Osteoblast (primary cell): ENCODE measurements around the gene RNF150. TPM values are rescaled to one million over a fixed set of nuclear protein-coding genes. Genes with fewer than 3 reads are reported as not detected.
"Not testable (repeated sequence)": the region's sequence is repeated elsewhere in the genome, so short reads cannot be mapped to it uniquely, and the experiment has no call there.

Experiments used
- DNase-seq: peaks from one replicate; pipeline ENCODE4 v3.0.0; 2011; ENCODE audit warnings: low spot score, mixed read lengths; ENCODE audit not compliant: insufficient read length; ENCODE audit errors: missing footprints
- H2AFZ ChIP-seq: 2 replicates; pipeline ENCODE4 v1.6.0; 2011; ENCODE audit warnings: mild to moderate bottlenecking, low read length
- H3K27ac ChIP-seq: 2 replicates; pipeline ENCODE4 v1.5.1; 2011; ENCODE audit warnings: mild to moderate bottlenecking, low read depth, low read length, moderate library complexity
- H3K27me3 ChIP-seq: 2 replicates; pipeline ENCODE4 v1.6.0; 2012; ENCODE audit warnings: mild to moderate bottlenecking, control low read depth, inconsistent platforms, low read length, moderate library complexity; ENCODE audit not compliant: insufficient read depth
- H3K36me3 ChIP-seq: 2 replicates; pipeline ENCODE4 v1.5.1; 2011; ENCODE audit warnings: mild to moderate bottlenecking, low read length, control low read depth, moderate library complexity; ENCODE audit not compliant: insufficient read depth
- H3K4me1 ChIP-seq: 2 replicates; pipeline ENCODE4 v1.5.1; 2011; ENCODE audit warnings: mild to moderate bottlenecking, low read length, control low read depth, moderate library complexity; ENCODE audit not compliant: insufficient read depth
- H3K4me2 ChIP-seq: 2 replicates; pipeline ENCODE4 v1.6.0; 2011; ENCODE audit warnings: mild to moderate bottlenecking, low read length; ENCODE audit not compliant: insufficient read depth
- H3K4me3 ChIP-seq: fragments of 200-600 bp; sonication (generic); 3 replicates; pipeline ENCODE4 v1.5.1; 2012; ENCODE audit warnings: mild to moderate bottlenecking, low read length, inconsistent platforms; ENCODE audit not compliant: insufficient read depth
- H3K79me2 ChIP-seq: 2 replicates; pipeline ENCODE4 v1.6.0; 2012; ENCODE audit warnings: mild to moderate bottlenecking, low read length, control low read depth, inconsistent platforms; ENCODE audit not compliant: insufficient read depth
- H3K9me3 ChIP-seq: 2 replicates; pipeline ENCODE4 v1.5.1; 2011; ENCODE audit warnings: low read depth, low read length, control low read depth
- H4K20me1 ChIP-seq: 2 replicates; pipeline ENCODE4 v1.6.0; 2012; ENCODE audit warnings: mild to moderate bottlenecking, low read length, control low read depth; ENCODE audit not compliant: insufficient read depth
- CTCF ChIP-seq: IDR thresholded peaks from 2 replicates; pipeline ENCODE4 v1.5.1; 2011; ENCODE audit warnings: mild to moderate bottlenecking, low read depth, low read length, moderate library complexity; ENCODE audit errors: extremely low read depth
- total RNA-seq: library from RNA; depleted of rRNA; stranded (reverse); fragments of >200 nt; gene quantifications from 2 replicates; pipeline ENCODE4 v1.2.3, GENCODE V29; 2012

Gene RNF150
- total RNA-seq, 1 donor = 13.4 TPM

DNA sequence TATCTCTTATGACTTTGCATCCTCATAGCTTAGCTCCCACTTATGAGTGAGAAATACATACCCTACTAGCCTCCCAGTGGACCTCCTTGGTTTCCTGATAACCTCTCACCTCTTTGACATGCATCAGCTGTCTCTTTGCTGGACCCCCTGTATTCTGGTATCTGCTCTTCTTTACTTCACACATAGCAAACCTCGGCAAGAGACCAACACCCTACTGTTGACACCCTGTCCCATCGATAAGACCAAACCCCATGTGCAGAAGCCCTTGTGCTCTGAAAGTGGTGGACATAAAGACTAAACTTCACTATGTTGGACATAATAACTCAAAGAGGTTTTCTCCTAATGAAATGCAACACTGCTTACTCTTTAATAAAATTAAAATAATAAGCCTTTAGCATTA is 75.7 kb downstream of the RNF150 start:
- no peak overlapping the region for H3K4me2 ChIP-seq
- no peak overlapping the region for H2AFZ ChIP-seq
- no peak overlapping the region for H3K4me3 ChIP-seq

DNA sequence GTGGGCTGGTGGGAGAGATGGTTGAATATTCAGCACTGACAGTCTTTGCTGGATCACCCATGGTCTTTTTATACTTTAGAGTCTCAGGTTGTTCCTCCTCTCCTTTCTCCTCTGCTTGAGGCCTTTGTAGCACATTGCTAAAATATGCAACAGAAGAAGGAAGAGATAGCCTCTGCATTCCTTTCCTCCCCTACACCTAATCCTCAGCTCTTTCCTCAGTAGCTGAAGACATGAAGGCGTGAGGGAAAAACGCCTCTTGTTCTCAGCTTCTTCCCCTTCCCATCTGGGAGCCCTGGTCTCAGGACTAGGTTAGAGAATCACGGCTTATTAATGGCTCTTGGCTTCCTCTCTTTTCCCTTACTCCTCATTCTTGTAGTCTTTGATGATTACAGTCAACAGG is 76.8 kb downstream of the RNF150 start:
- H3K27me3 ChIP-seq = no peaks in the 10 kb centered on the region
- H3K4me3 ChIP-seq = no peak overlapping the region
- H4K20me1 ChIP-seq = no peaks in the 10 kb centered on the region
- peaks cover 3% of the 10 kb centered on the region for H3K79me2 ChIP-seq
- peaks cover 16% of the 10 kb centered on the region for H3K4me1 ChIP-seq
- H3K9me3 ChIP-seq = no peaks in the 10 kb centered on the region
- H3K27ac ChIP-seq = no peak overlapping the region
- TF ChIP-seq CTCF = no peak
- H3K4me2 ChIP-seq = no peak overlapping the region
- no peak overlapping the region for H2AFZ ChIP-seq
- no peaks in the 10 kb centered on the region for H3K36me3 ChIP-seq
- no peak for DNase-seq

More for the DNA sequence above, 75.7 kb downstream of the RNF150 start:
- Histone ChIP-seq H3K27me3 (no peaks in the 10 kb centered on the region), H3K4me1 (peaks cover 16% of the 10 kb centered on the region), H3K79me2 (peaks cover 4% of the 10 kb centered on the region), H4K20me1 (no peaks in the 10 kb centered on the region), H3K9me3 (no peaks in the 10 kb centered on the region), H3K36me3 (no peaks in the 10 kb centered on the region), H3K27ac (no peak overlapping the region)
- DNase-seq = no peak
- TF ChIP-seq CTCF = no peak

- Histone ChIP-seq H4K20me1 (no peaks in the 10 kb centered on the region), H3K4me2 (no peak overlapping the region), H3K4me3 (no peak overlapping the region), H3K27me3 (no peaks in the 10 kb centered on the region), H3K27ac (no peak overlapping the region), H3K79me2 (peaks cover 3% of the 10 kb centered on the region), H2AFZ (no peak overlapping the region), H3K36me3 (no peaks in the 10 kb centered on the region), H3K9me3 (peaks cover 3% of the 10 kb centered on the region), H3K4me1 (peaks cover 11% of the 10 kb centered on the region)
- DNase-seq = no peak
- TF ChIP-seq CTCF = no peak
These were observed 78.8 kb downstream of the RNF150 start for GRCh38 chr4:141054446-141054845.

DNA sequence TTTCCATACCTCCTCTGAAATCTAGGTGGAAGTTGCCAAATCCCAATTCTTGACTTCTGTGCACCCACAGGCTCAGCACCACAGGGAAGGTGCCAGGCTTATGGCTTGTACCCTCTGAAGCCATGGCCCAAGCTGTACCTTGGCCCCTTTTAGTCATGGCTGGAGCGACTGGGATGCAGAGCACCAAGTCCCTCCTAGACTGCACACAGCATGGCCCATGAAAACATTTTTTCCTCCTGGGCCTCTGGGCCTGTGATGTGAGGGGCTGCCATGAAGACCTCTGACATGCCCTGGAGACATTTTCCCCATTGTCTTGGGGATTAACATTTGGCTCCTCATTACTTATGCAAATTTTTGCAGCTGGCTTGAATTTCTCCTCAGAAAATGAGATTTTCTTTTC is 82.3 kb downstream of the RNF150 start:
- not testable (repeated sequence) for H4K20me1 ChIP-seq, DNase-seq, H3K36me3 ChIP-seq, H3K27ac ChIP-seq, H3K4me3 ChIP-seq, H3K79me2 ChIP-seq, H3K4me2 ChIP-seq, H2AFZ ChIP-seq, H3K27me3 ChIP-seq, H3K9me3 ChIP-seq
- H3K4me1 ChIP-seq = peaks cover 15% of the 10 kb centered on the region
